Activated CD4-positive, alpha-beta memory T cell treated with anti-CD3 and anti-CD28 coated beads for 36 hours (primary cell): ENCODE results near the gene BSCL2. TPM values are rescaled to one million over a fixed set of nuclear protein-coding genes. Genes with fewer than 3 reads are reported as not detected.
"Not testable (repeated sequence)": the region's sequence is repeated elsewhere in the genome, so short reads cannot be mapped to it uniquely, and the experiment has no call there.

Experiments used
- CTCF ChIA-PET: fragments of 350-600 bp; sonication (Branson Sonifier 250); formaldehyde crosslinking; loops from one replicate; lab custom pipeline; 2021; ENCODE audit warnings: antibody characterized with exemption, inconsistent platforms; lab: Charles Lee
- POLR2A ChIA-PET: fragments of 350-600 bp; sonication (Branson Sonifier 250); formaldehyde crosslinking; loops from one replicate; lab custom pipeline; 2021; ENCODE audit warnings: antibody characterized with exemption; lab: Charles Lee
- DNase-seq: peaks from one replicate; pipeline ENCODE4 v3.0.0-alpha.2; 2020
- H3K27ac Mint-ChIP-seq: one replicate; pipeline ENCODE4 v1.8.0; 2021; ENCODE audit warnings: mixed read lengths
- H3K27me3 Mint-ChIP-seq: one replicate; pipeline ENCODE4 v1.8.0; 2021; ENCODE audit warnings: mixed read lengths
- H3K36me3 Mint-ChIP-seq: one replicate; pipeline ENCODE4 v1.8.0; 2021; ENCODE audit warnings: mixed read lengths
- H3K4me1 Mint-ChIP-seq: one replicate; pipeline ENCODE4 v1.8.0; 2021; ENCODE audit warnings: low read depth, mixed read lengths
- H3K4me3 Mint-ChIP-seq: one replicate; pipeline ENCODE4 v1.8.0; 2021; ENCODE audit warnings: mild to moderate bottlenecking, mixed read lengths
- H3K9me3 Mint-ChIP-seq: one replicate; pipeline ENCODE4 v1.8.0; 2021; ENCODE audit warnings: mixed read lengths
- intact Hi-C: fragments of 100-400 bp; cut with micrococcal nuclease; formaldehyde crosslinking; loops from one replicate; pipeline ENCODE4 v1.15.1; 2023
- total RNA-seq, 2 experiments: library from RNA; stranded (reverse); gene quantifications; one replicate each; pipeline ENCODE4 v1.2.3, GENCODE V29; 2021

BSCL2 gene
- total RNA-seq, 2 experiments from 2014 or later, result 18.0 to 20.4 TPM

- POLR2A ChIA-PET, result no interaction called here
- CTCF ChIA-PET, result no interaction called here
Measured at GRCh38 chr11:62687508-62688396, 19.5 kb downstream of the BSCL2 start.

GRCh38 chr11:62682518-62682917 is 24.7 kb downstream of the BSCL2 start:
- Mint-ChIP-seq H3K36me3 (peaks cover 4% of the 10 kb centered on the region), H3K27ac (no peak overlapping the region), H3K4me1 (peaks cover 19% of the 10 kb centered on the region), H3K9me3 (no peaks in the 10 kb centered on the region), H3K4me3 (no peak overlapping the region), H3K27me3 (peaks cover 3% of the 10 kb centered on the region)
- ChIA-PET POLR2A (no interaction called here), CTCF (interaction anchor here (3.2 kb wide), 1 partner anchor 12 kb away, joined by 32 read pairs; no protein-coding TSS in a partner anchor)
- intact Hi-C loops, result no loop called here
- no peak for DNase-seq

More at GRCh38 chr11:62687508-62688396, 19.5 kb downstream of the BSCL2 start:
- H3K36me3 Mint-ChIP-seq, result peaks cover 15% of the 10 kb centered on the region
- no peak overlapping the region for H3K27ac Mint-ChIP-seq
- peaks cover 8% of the 10 kb centered on the region for H3K27me3 Mint-ChIP-seq
- no peaks in the 10 kb centered on the region for H3K4me1 Mint-ChIP-seq
- no peaks in the 10 kb centered on the region for H3K9me3 Mint-ChIP-seq
- DNase-seq, result no peak
- intact Hi-C loops, result no loop called here
- H3K4me3 Mint-ChIP-seq, result no peak overlapping the region

GRCh38 chr11:62680825-62681240 is 26.4 kb downstream of the BSCL2 start:
- Mint-ChIP-seq H3K9me3 (no peaks in the 10 kb centered on the region), H3K4me1 (peaks cover 31% of the 10 kb centered on the region), H3K27ac (peak overlapping the region; percentile 60), H3K27me3 (no peaks in the 10 kb centered on the region), H3K36me3 (peaks cover 14% of the 10 kb centered on the region), H3K4me3 (no peak overlapping the region)
- DNase-seq, result peak; percentile 57
- POLR2A ChIA-PET, result interaction anchor here (0.6 to 2.2 kb wide), 8 partner anchors 9 to 196 kb away, joined by 3 to 11 read pairs (median 4); partner anchors contain the start of genes HNRNPUL2, INTS5, LBHD1 and TTC9C
- intact Hi-C loops, result loop anchor here (1.0 kb wide), 1 partner anchor 88 kb away; no protein-coding TSS in a partner anchor
- CTCF ChIA-PET, result interaction anchor here (0.7 to 3.4 kb wide), 16 partner anchors 9 to 710 kb away, joined by 3 to 32 read pairs (median 4); partner anchors contain the start of genes C11orf98, CSKMT, LRRN4CL and POLR2G

- Mint-ChIP-seq H3K27me3 (no peaks in the 10 kb centered on the region), H3K4me1 (peaks cover 35% of the 10 kb centered on the region), H3K9me3 (no peaks in the 10 kb centered on the region), H3K4me3 (peak within 1 kb of the TSS; percentile 86), H3K27ac (peak within 1 kb of the TSS; percentile 90), H3K36me3 (peaks cover 18% of the 10 kb centered on the region)
- ChIA-PET POLR2A (interaction anchor here (0.6 to 1.4 kb wide), 2 partner anchors 14 to 181 kb away, joined by 3 to 14 read pairs; partner anchors contain the start of genes C11orf98 and CSKMT), CTCF (interaction anchor here (1.0 to 3.4 kb wide), 6 partner anchors 14 to 255 kb away, joined by 3 to 32 read pairs (median 14); partner anchors contain the start of genes C11orf98, CSKMT, TMEM179B and TUT1)
- intact Hi-C loops, result loop anchor here (1.0 to 10.0 kb wide), 2 partner anchors 8 to 254 kb away; partner anchors contain the start of gene UQCC3
- DNase-seq, result peak; percentile 94
Measured at GRCh38 chr11:62678770-62679696, 28.2 kb downstream of the BSCL2 start, which contains the start of gene UBXN1. Gene UBXN1, minus strand, starts transcription at chr11:62679073. Its CDS starts 150 bp downstream, at chr11:62678923.

GRCh38 chr11:62678433-62678769 is 28.8 kb downstream of the BSCL2 start:
- Mint-ChIP-seq H3K4me1 (peaks cover 36% of the 10 kb centered on the region), H3K4me3 (peak overlapping the region; percentile 86), H3K9me3 (no peaks in the 10 kb centered on the region), H3K36me3 (peaks cover 18% of the 10 kb centered on the region), H3K27ac (peak overlapping the region; percentile 90), H3K27me3 (no peaks in the 10 kb centered on the region)
- intact Hi-C loops, result loop anchor here (10.0 kb wide), 1 partner anchor 254 kb away; no protein-coding TSS in a partner anchor
- CTCF ChIA-PET, result interaction anchor here (1.0 to 2.9 kb wide), 3 partner anchors 16 to 254 kb away, joined by 3 to 14 read pairs (median 5); partner anchors contain the start of gene TUT1
- no peak for DNase-seq
- POLR2A ChIA-PET, result interaction anchor here (0.6 to 1.4 kb wide), 2 partner anchors 13 to 182 kb away, joined by 3 to 14 read pairs; partner anchors contain the start of genes C11orf98 and CSKMT

GRCh38 chr11:62677714-62678113 is 29.5 kb downstream of the BSCL2 start:
- Mint-ChIP-seq H3K4me1 (peaks cover 43% of the 10 kb centered on the region), H3K4me3 (peak overlapping the region; percentile 86), H3K27ac (peak overlapping the region; percentile 90), H3K36me3 (peaks cover 20% of the 10 kb centered on the region), H3K27me3 (no peaks in the 10 kb centered on the region), H3K9me3 (no peaks in the 10 kb centered on the region)
- CTCF ChIA-PET, result interaction anchor here (0.6 to 1.0 kb wide), 2 partner anchors 16 to 310 kb away, joined by 3 to 4 read pairs; no protein-coding TSS in a partner anchor
- POLR2A ChIA-PET, result interaction anchor here (1.5 kb wide), 1 partner anchor 24 kb away, joined by 4 read pairs; the partner anchor contains the start of gene INTS5
- intact Hi-C loops, result loop anchor here (10.0 kb wide), 1 partner anchor 253 kb away; no protein-coding TSS in a partner anchor
- DNase-seq, result no peak

- H3K36me3 Mint-ChIP-seq, result peaks cover 23% of the 10 kb centered on the region
- peaks cover 49% of the 10 kb centered on the region for H3K4me1 Mint-ChIP-seq
- ChIA-PET CTCF (interaction anchor here (0.6 to 1.5 kb wide), 3 partner anchors 17 to 310 kb away, joined by 3 to 4 read pairs (median 4); no protein-coding TSS in a partner anchor), POLR2A (interaction anchor here (1.5 to 4.3 kb wide), 2 partner anchors 12 to 24 kb away, joined by 4 to 24 read pairs; partner anchors contain the start of genes C11orf98, CSKMT and INTS5)
- H3K9me3 Mint-ChIP-seq, result no peaks in the 10 kb centered on the region
- intact Hi-C loops, result loop anchor here (10.0 kb wide), 1 partner anchor 252 kb away; no protein-coding TSS in a partner anchor
- no peak overlapping the region for H3K27ac Mint-ChIP-seq
- DNase-seq, result no peak
- peak overlapping the region; percentile 86 for H3K4me3 Mint-ChIP-seq
- H3K27me3 Mint-ChIP-seq, result no peaks in the 10 kb centered on the region
Measured at GRCh38 chr11:62677156-62677555, 30.1 kb downstream of the BSCL2 start.

- Mint-ChIP-seq H3K4me1 (peaks cover 50% of the 10 kb centered on the region), H3K4me3 (no peak overlapping the region)
Measured at GRCh38 chr11:62676698-62677097, 30.5 kb downstream of the BSCL2 start.

GRCh38 chr11:62675415-62675814 is 31.8 kb downstream of the BSCL2 start:
- H3K4me3 Mint-ChIP-seq, H3K9me3 Mint-ChIP-seq, H3K27ac Mint-ChIP-seq, DNase-seq, CTCF ChIA-PET, H3K27me3 Mint-ChIP-seq: not testable (repeated sequence)
- Mint-ChIP-seq H3K36me3 (peaks cover 34% of the 10 kb centered on the region), H3K4me1 (peaks cover 45% of the 10 kb centered on the region)
- intact Hi-C loops, result loop anchor here (10.0 kb wide), 1 partner anchor 251 kb away; no protein-coding TSS in a partner anchor
- POLR2A ChIA-PET, result interaction anchor here (0.6 to 4.3 kb wide), 2 partner anchors 10 to 34 kb away, joined by 3 to 24 read pairs; partner anchors contain the start of genes C11orf98 and CSKMT

More at GRCh38 chr11:62676698-62677097, 30.5 kb downstream of the BSCL2 start:
- Mint-ChIP-seq H3K36me3 (peaks cover 26% of the 10 kb centered on the region), H3K27ac (no peak overlapping the region), H3K9me3 (no peaks in the 10 kb centered on the region), H3K27me3 (no peaks in the 10 kb centered on the region)
- ChIA-PET CTCF (interaction anchor here (1.0 to 1.5 kb wide), 2 partner anchors 17 to 19 kb away, joined by 4 read pairs; no protein-coding TSS in a partner anchor), POLR2A (interaction anchor here (1.5 to 4.3 kb wide), 2 partner anchors 11 to 23 kb away, joined by 4 to 24 read pairs; partner anchors contain the start of genes C11orf98, CSKMT and INTS5)
- DNase-seq, result no peak
- intact Hi-C loops, result loop anchor here (10.0 kb wide), 1 partner anchor 252 kb away; no protein-coding TSS in a partner anchor

- Mint-ChIP-seq H3K4me1 (peaks cover 55% of the 10 kb centered on the region), H3K27me3 (no peaks in the 10 kb centered on the region), H3K4me3 (peak overlapping the region; percentile 94), H3K27ac (peak overlapping the region; percentile 98), H3K9me3 (no peaks in the 10 kb centered on the region), H3K36me3 (peaks cover 41% of the 10 kb centered on the region)
- intact Hi-C loops, result loop anchor here (10.0 kb wide), 1 partner anchor 248 kb away; no protein-coding TSS in a partner anchor
- ChIA-PET CTCF (interaction anchor here (0.8 to 1.9 kb wide), 4 partner anchors 8 to 249 kb away, joined by 3 to 4 read pairs (median 3); partner anchors contain the start of genes C11orf98, CSKMT and SLC3A2), POLR2A (interaction anchor here (0.6 to 4.3 kb wide), 5 partner anchors 8 to 108 kb away, joined by 3 to 24 read pairs (median 11); partner anchors contain the start of genes C11orf98, CSKMT, HNRNPUL2 and TTC9C)
- DNase-seq, result no peak
Measured at GRCh38 chr11:62673196-62673525, 34.1 kb downstream of the BSCL2 start.
